Fibroblast of the aortic adventitia (primary cell): Measurements from ENCODE around the gene SCUBE1. TPM values are rescaled to one million over a fixed set of nuclear protein-coding genes. Genes with fewer than 3 reads are reported as not detected.
A peak's percentile ranks its signal among the peaks of the same experiment; 100 is the strongest.

Experiments
- DNase-seq: peaks from one replicate; pipeline ENCODE4 v3.0.0-alpha.2; 2010; ENCODE audit warnings: low read depth
- H3K4me3 ChIP-seq: 2 replicates; pipeline ENCODE4 v1.5.1; 2011; ENCODE audit warnings: low read depth, mild to moderate bottlenecking, control low read depth, low read length, moderate library complexity
- CTCF ChIP-seq: IDR thresholded peaks from 2 replicates; pipeline ENCODE4 v1.5.1; 2011; ENCODE audit warnings: mild to moderate bottlenecking, low read length, control low read depth, inconsistent platforms; ENCODE audit not compliant: insufficient read depth
- total RNA-seq: library from RNA; depleted of rRNA; stranded (reverse); fragments of >200 nt; gene quantifications from 2 replicates; pipeline ENCODE4 v1.2.3, GENCODE V29; 2012; ENCODE audit warnings: low replicate concordance

Gene SCUBE1
- total RNA-seq, 1 donor: not detected

DNA sequence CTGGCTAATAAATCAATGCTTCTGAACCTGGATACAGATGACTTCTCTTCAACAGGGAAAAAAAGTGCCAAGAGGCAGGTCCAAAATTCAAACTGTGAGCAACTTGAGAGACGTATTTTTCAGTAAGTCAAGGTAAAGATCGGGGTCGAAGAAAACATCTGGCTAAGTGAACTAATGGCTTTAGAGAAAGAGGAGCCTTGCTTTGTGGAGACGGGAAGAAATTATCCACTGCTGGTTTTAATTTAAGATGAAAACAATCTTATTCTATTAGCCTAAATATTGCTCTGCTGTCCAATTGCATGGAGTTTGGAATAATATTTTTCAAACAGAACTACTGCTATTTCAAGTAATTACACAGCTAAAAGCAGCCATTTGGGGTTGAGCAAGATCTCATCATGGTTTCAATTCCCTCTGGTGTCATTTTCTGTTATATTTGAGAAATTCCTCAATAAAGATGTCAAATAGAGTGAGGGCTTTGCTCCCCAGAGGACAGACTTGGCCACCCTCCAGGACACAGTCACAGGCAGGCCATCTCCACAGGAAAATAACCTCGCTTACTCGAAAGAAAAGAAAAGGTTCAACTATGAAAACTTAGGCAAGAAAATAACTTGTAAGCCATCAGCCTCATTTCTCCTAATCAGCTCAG, 29.8 kb downstream of the SCUBE1 start:
- H3K4me3 ChIP-seq: no peak overlapping the region
- no peak for TF ChIP-seq CTCF
- DNase-seq: peak; percentile 2

- DNase-seq: no peak
- TF ChIP-seq CTCF: no peak
- no peak overlapping the region for H3K4me3 ChIP-seq
These were observed 30.6 kb downstream of the SCUBE1 start for GRCh38 chr22:43312608-43313007.

- no peak for DNase-seq
- no peak for TF ChIP-seq CTCF
- H3K4me3 ChIP-seq: no peak overlapping the region
These were observed 32.4 kb downstream of the SCUBE1 start for GRCh38 chr22:43310798-43311197.

- H3K4me3 ChIP-seq: no peak overlapping the region
- TF ChIP-seq CTCF: no peak
- DNase-seq: no peak
These were observed 32.9 kb downstream of the SCUBE1 start for GRCh38 chr22:43310311-43310710.

DNA sequence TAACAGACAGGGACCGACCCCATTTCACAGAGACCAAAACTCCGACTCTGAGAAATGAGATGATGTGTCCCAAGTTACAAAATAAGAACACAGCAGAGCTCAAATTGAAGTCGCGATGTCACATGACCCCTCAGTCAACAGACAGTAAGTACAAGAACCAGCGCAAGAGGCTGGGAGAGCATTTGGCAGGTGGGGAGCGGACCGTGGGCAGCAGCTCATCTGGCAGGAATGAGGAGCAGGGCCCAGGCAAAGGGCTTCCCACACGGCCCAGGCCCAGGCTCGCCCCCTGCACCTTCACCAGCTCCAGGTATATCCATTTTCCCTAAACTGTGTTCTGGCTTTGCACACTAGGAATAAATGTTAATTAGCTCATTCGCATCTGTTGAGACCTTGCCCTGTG, 34.3 kb downstream of the SCUBE1 start:
- no peak for DNase-seq
- TF ChIP-seq CTCF: no peak
- H3K4me3 ChIP-seq: no peak overlapping the region

GRCh38 chr22:43308060-43308830, 34.9 kb downstream of the SCUBE1 start:
- no peak for TF ChIP-seq CTCF
- H3K4me3 ChIP-seq: no peak overlapping the region
- no peak for DNase-seq
